HEK293 (cell line): ENCODE data around the gene PCA3.

Experiments
- CTCF ChIA-PET: fragments of 350-600 bp; formaldehyde crosslinking; extraction: SDS; loops from one replicate; lab custom pipeline; 2021; ENCODE audit warnings: antibody characterized with exemption; lab: Yijun Ruan, JAX
- POLR2A ChIA-PET: fragments of 300-600 bp; formaldehyde crosslinking; extraction: SDS; loops from one replicate; lab custom pipeline; 2020; ENCODE audit warnings: antibody characterized with exemption, inconsistent platforms; lab: Yijun Ruan, JAX
- H3K27ac ChIP-seq: fragments of 200-500 bp; sonication (Bioruptor generic); 2 replicates; pipeline ENCODE4 v1.5.1; 2014; ENCODE audit warnings: low read depth, low read length, control low read depth, inconsistent platforms; ENCODE audit errors: extremely low read depth
- H3K36me3 ChIP-seq, 2 experiments: fragments of 200-500 bp in 1 of 2; sonication (Bioruptor generic) in 1 of 2; 1 replicate in 1 of 2; 2 replicates in 1 of 2; pipeline ENCODE4 v1.5.1; 2014 to 2017; ENCODE audit warnings: inconsistent platforms in 2 of 2, low read length in 2 of 2; ENCODE audit not compliant: control insufficient read depth in 2 of 2, insufficient read depth in 1 of 2
- H3K4me1 ChIP-seq: fragments of 200-500 bp; sonication (Bioruptor generic); 2 replicates; pipeline ENCODE4 v1.5.1; 2014; ENCODE audit warnings: mild to moderate bottlenecking, low read length, inconsistent platforms; ENCODE audit not compliant: control insufficient read depth, insufficient read depth
- H3K4me3 ChIP-seq: 2 replicates; pipeline ENCODE4 v1.5.1; 2011; ENCODE audit warnings: low read depth, mild to moderate bottlenecking, control low read depth, low read length, moderate library complexity
- H3K9me3 ChIP-seq: fragments of 200-500 bp; sonication (Bioruptor generic); 2 replicates; pipeline ENCODE4 v1.5.1; 2014; ENCODE audit warnings: low read depth, low read length, inconsistent platforms; ENCODE audit not compliant: control insufficient read depth, insufficient read depth
- EGR2 ChIP-seq: fragments of 450-650 bp; formaldehyde crosslinking; IDR thresholded peaks from 2 replicates; pipeline ENCODE4 v1.5.1; 2016; ENCODE audit warnings: low read depth, missing biosample characterization, missing genetic modification characterization
- IKZF3 ChIP-seq: fragments of 450-650 bp; IDR thresholded peaks from 2 replicates; pipeline ENCODE4 v1.5.0; 2018; ENCODE audit warnings: missing biosample characterization, mild to moderate bottlenecking, missing genetic modification characterization, moderate library complexity
- KLF10 ChIP-seq: fragments of 450-650 bp; IDR thresholded peaks from 2 replicates; pipeline ENCODE4 v1.5.1; 2018; ENCODE audit warnings: missing biosample characterization, mild to moderate bottlenecking, missing genetic modification characterization
- YY1 ChIP-seq: fragments of 450-650 bp; formaldehyde crosslinking; IDR thresholded peaks from 2 replicates; pipeline ENCODE4 v1.5.1; 2018; ENCODE audit warnings: missing biosample characterization, missing genetic modification characterization
- YY2 ChIP-seq: fragments of 450-650 bp; formaldehyde crosslinking; IDR thresholded peaks from 2 replicates; pipeline ENCODE4 v1.5.1; 2016; ENCODE audit warnings: missing biosample characterization, missing genetic modification characterization
- ZBTB20 ChIP-seq: fragments of 450-650 bp; formaldehyde crosslinking; IDR thresholded peaks from 2 replicates; pipeline ENCODE4 v1.5.1; 2016; ENCODE audit warnings: missing biosample characterization, missing genetic modification characterization
- ZBTB7A ChIP-seq: fragments of 450-650 bp; formaldehyde crosslinking; IDR thresholded peaks from 2 replicates; pipeline ENCODE4 v1.5.1; 2016; ENCODE audit warnings: low read depth, missing biosample characterization, missing genetic modification characterization
- ZNF112 ChIP-seq: fragments of 450-650 bp; formaldehyde crosslinking; IDR thresholded peaks from 2 replicates; pipeline ENCODE4 v1.5.0; 2017; ENCODE audit warnings: missing biosample characterization, missing genetic modification characterization
- ZNF239 ChIP-seq: fragments of 450-650 bp; formaldehyde crosslinking; IDR thresholded peaks from 2 replicates; pipeline ENCODE4 v1.5.1; 2016; ENCODE audit warnings: missing biosample characterization, missing genetic modification characterization
- ZNF292 ChIP-seq: fragments of 450-650 bp; formaldehyde crosslinking; IDR thresholded peaks from 2 replicates; pipeline ENCODE4 v1.5.1; 2016; ENCODE audit warnings: low read depth, missing biosample characterization, missing genetic modification characterization, borderline replicate concordance
- ZNF514 ChIP-seq: fragments of 450-650 bp; formaldehyde crosslinking; IDR thresholded peaks from 2 replicates; pipeline ENCODE4 v1.5.1; 2016; ENCODE audit warnings: missing biosample characterization, missing genetic modification characterization
- ZNF529 ChIP-seq: fragments of 450-650 bp; formaldehyde crosslinking; IDR thresholded peaks from 2 replicates; pipeline ENCODE4 v1.5.1; 2017; ENCODE audit warnings: missing genetic modification characterization, missing biosample characterization; ENCODE audit not compliant: insufficient replicate concordance
- TF ChIP-seq, protein P1 (sequence below): fragments of 450-650 bp; formaldehyde crosslinking; IDR thresholded peaks from 2 replicates; pipeline ENCODE4; 2016; ENCODE audit warnings: missing biosample characterization, missing genetic modification characterization
- TF ChIP-seq, protein P2 (sequence below): fragments of 450-650 bp; formaldehyde crosslinking; IDR thresholded peaks from 2 replicates; pipeline ENCODE4 v1.5.1; 2016; ENCODE audit warnings: missing biosample characterization, missing genetic modification characterization
- TF ChIP-seq, protein P3 (sequence below): fragments of 450-650 bp; formaldehyde crosslinking; IDR thresholded peaks from 2 replicates; pipeline ENCODE4 v1.5.1; 2017; ENCODE audit warnings: missing biosample characterization, missing genetic modification characterization
- TF ChIP-seq, protein P4 (sequence below): fragments of 450-650 bp; formaldehyde crosslinking; IDR thresholded peaks from 2 replicates; pipeline ENCODE4 v1.5.1; 2017; ENCODE audit warnings: missing biosample characterization, missing genetic modification characterization

PCA3 gene

DNA sequence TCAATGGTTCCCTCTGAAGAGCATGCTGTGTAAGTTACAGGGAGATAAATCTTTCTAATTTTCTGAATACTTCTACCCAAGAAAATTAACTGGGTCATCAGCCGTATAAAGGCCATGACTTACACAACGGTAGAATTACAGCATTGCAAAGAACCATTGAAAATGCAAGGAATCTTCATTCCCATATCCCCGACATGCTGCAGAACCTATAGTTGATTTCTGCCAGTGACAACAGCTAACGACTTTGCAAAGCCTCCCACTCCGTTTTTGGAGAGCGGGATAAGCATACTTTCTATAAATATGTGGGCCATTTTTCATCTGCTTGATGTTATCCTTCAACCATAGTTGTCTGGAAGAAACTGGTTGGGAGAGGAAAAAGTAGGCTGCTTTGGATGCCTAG, 56.2 kb downstream of the PCA3 start (continued):
- TF ChIP-seq YY1 (tag by site-specific recombination) (no peak), YY2 (no peak), ZNF292 (tag by site-specific recombination) (no peak)
- TF ChIP-seq, protein P1, sequence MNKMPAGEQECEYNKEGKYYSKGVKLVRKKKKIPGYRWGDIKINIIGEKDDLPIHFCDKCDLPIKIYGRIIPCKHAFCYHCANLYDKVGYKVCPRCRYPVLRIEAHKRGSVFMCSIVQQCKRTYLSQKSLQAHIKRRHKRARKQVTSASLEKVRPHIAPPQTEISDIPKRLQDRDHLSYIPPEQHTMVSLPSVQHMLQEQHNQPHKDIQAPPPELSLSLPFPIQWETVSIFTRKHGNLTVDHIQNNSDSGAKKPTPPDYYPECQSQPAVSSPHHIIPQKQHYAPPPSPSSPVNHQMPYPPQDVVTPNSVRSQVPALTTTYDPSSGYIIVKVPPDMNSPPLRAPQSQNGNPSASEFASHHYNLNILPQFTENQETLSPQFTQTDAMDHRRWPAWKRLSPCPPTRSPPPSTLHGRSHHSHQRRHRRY = no peak
- TF ChIP-seq, all 188 proteins: peak for 0

DNA sequence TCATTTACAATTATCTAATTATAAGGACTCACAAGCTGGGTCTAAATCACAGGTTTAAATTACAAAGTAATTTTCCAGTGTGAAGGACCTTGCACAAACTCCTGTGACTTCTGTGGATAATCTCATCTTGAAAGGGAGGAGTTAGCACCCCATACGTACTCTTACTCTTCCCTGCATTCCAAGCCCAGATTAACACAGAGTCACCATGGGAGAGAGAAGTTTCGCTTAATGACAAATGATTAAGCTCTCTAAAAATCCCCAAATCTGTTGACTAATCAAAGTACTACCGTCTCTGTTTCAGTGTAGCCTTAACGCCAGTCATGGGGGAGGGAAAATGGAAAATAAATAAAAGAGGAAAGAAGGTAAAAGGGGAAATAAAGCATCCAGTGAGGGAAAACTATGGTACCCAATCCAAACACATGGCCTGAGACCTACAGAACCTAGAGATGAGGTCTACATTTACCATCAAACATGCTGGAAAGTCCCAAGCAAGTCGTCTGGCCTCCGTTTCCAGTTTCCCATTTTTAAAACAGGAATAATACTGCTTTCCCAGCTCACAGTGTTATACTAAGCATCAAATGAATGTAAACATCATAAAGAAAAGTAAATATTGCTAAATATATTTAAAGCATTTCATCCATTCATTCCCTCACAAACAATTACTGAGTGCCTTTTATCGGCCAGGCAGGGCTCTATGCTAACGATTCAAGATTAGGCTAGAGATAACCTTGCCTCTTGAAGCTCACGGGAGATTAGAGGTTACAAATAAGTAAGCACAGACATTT, 63.2 kb downstream of the PCA3 start:
- POLR2A ChIA-PET = no interaction called here
- Histone ChIP-seq H3K4me3 (no peak overlapping the region), H3K36me3 (no peaks in the 10 kb centered on the region), H3K4me1 (no peaks in the 10 kb centered on the region), H3K9me3 (no peaks in the 10 kb centered on the region), H3K27ac (no peak overlapping the region)
- TF ChIP-seq KLF10 (tag by site-specific recombination) (no peak), ZBTB20 (tag by site-specific recombination) (no peak), ZNF529 (tag by site-specific recombination) (no peak), EGR2 (tag by site-specific recombination) (no peak), ZBTB7A (tag by site-specific recombination) (no peak), IKZF3 (no peak)
- TF ChIP-seq, protein P2, sequence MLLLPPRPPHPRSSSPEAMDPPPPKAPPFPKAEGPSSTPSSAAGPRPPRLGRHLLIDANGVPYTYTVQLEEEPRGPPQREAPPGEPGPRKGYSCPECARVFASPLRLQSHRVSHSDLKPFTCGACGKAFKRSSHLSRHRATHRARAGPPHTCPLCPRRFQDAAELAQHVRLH (tag by site-specific recombination) = no peak
- CTCF ChIA-PET = interaction anchor here (0.6 to 1.3 kb wide), 3 partner anchors 12 to 161 kb away, joined by 3 to 6 read pairs (median 3); no protein-coding TSS in a partner anchor

DNA sequence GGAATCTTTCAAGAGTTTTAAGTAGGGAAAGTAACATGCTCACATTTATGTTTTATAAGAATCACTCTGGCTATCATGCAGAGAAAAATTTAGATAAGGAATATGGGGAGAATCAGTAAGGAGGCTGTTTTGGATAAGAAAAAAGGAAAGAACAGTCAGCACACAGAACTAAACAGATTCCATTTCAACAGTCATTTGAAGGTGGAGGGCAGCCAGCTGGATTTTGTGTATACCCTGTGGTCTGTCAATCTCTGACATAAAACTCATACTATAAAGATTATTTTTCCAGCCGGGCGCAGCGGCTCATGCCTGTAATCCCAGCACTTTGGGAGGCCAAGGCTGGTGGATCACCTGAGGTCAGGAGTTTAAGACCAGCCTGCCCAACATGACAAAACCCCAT, 64.2 kb downstream of the PCA3 start:
- TF ChIP-seq ZNF514 (tag by site-specific recombination) = no peak
- no peak for TF ChIP-seq ZNF239
- no peak for TF ChIP-seq ZNF112
- TF ChIP-seq, protein P3, sequence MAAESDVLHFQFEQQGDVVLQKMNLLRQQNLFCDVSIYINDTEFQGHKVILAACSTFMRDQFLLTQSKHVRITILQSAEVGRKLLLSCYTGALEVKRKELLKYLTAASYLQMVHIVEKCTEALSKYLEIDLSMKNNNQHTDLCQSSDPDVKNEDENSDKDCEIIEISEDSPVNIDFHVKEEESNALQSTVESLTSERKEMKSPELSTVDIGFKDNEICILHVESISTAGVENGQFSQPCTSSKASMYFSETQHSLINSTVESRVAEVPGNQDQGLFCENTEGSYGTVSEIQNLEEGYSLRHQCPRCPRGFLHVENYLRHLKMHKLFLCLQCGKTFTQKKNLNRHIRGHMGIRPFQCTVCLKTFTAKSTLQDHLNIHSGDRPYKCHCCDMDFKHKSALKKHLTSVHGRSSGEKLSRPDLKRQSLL (tag by site-specific recombination) = no peak
- TF ChIP-seq, protein P4, sequence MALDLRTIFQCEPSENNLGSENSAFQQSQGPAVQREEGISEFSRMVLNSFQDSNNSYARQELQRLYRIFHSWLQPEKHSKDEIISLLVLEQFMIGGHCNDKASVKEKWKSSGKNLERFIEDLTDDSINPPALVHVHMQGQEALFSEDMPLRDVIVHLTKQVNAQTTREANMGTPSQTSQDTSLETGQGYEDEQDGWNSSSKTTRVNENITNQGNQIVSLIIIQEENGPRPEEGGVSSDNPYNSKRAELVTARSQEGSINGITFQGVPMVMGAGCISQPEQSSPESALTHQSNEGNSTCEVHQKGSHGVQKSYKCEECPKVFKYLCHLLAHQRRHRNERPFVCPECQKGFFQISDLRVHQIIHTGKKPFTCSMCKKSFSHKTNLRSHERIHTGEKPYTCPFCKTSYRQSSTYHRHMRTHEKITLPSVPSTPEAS = no peak
- ChIA-PET POLR2A (interaction anchor here (0.6 kb wide), 1 partner anchor 1811 kb away, joined by 3 read pairs; no protein-coding TSS in a partner anchor), CTCF (no interaction called here)
- Histone ChIP-seq H3K4me1 (no peaks in the 10 kb centered on the region), H3K27ac (no peak overlapping the region), H3K4me3 (no peak overlapping the region), H3K36me3 (no peaks in the 10 kb centered on the region), H3K9me3 (no peaks in the 10 kb centered on the region)
